Germinal center (tissue), 1 donor: ENCODE measurements around the gene PEX5L.

Experiments used
- DNase-seq: peaks from one replicate; pipeline ENCODE4 v3.0.0; 2012; ENCODE audit warnings: mixed read lengths, low spot score

Gene PEX5L

GRCh38 chr3:179895330-179895729 lies 141.4 kb downstream of the PEX5L start:
- no peak for DNase-seq

DNA sequence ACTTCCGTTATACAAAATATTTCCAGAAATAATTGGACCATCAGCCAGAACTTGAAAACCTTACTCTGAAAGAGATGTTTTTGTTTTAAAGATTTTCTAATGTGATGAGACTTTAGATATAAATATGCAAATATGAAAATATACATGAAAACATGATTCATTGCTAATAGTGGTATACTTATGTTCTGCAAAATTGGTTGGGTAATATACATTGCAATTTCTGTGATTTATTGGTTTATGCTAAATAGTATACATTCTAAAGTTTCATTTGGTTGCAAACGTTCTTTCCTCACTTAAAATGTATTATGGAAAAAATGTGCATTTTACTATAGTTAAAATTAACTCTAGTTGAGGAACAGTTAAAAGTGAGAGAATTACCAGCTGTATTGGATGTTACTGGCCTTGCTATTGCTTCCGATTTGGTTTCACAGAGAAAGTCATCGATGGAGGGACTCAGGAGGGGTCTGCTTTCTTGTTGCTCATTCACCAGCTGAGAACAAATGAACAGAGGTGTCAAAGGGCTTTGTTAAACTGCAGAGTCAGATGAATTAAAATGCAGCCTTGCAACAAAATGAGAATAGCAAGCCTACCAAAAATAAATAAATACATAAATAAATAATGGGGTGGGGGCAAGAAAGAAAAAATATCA lies 149.3 kb downstream of the PEX5L start:
- DNase-seq, result no peak

GRCh38 chr3:179885950-179886349 lies 150.8 kb downstream of the PEX5L start:
- DNase-seq, result no peak

DNA sequence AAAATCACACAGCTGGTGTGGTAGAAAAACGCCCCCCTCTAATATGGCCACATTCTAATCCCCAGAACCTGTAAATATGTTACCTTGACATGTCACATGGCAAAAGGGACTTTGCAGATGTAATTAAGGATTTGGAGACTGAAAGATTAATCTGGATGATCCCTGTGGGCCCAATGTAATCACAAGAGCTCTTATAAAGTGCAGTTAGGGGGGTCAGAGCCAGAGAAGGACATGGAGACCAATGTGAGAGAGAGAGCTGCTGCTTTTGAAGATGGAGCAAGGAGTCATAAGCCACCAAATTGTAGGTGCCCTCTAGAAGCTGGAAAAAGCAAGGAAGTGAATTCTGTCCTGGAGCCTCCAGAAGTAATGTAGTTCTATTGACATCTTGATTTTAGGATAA lies 152.6 kb downstream of the PEX5L start:
- DNase-seq, result no peak

- no peak for DNase-seq
Measured at GRCh38 chr3:179882292-179882691, 154.4 kb downstream of the PEX5L start.

- DNase-seq, result no peak
Measured at GRCh38 chr3:179881791-179882190, 154.9 kb downstream of the PEX5L start.

DNA sequence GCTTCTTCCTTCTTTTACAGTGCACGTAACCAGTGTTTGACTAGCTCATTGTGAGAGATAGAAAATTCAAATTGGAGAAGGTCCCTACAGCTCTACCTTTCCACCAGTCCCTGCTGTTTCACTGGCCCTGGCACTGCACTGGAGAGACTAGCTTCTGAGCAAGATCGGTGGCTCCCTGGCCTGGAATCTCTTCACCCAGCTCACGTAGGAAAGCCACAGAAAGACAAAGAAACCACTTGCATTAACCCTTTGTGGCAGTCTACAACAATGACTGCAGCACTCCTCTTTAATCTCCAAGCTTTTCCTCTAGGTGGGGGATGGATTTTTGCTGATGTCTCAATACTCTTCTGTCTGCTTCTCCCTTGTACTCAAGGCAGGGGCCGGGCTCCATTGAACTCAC lies 155.9 kb downstream of the PEX5L start:
- DNase-seq, result no peak

GRCh38 chr3:179876440-179876839 lies 160.3 kb downstream of the PEX5L start:
- DNase-seq, result no peak

DNA sequence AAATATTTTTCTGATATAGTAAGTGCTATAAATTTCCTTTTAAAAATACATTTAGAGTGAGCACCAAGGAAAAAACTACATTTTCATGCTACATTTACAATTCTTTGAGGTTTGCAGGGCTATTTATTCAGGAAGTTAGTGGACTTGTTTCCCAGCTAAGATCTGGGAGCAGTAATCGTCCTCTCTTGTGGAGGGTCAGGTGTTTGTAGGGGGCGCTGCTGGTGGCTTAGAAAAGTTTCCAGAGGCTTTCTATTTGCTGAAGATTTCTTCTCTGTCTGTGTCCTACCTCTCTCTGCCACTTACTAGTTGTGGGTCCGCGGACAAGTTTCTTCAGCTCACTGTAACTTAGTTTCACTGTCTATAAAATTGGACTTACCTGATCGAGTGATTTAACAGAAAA lies 163.9 kb downstream of the PEX5L start:
- DNase-seq, result no peak

GRCh38 chr3:179871782-179872181 lies 165.0 kb downstream of the PEX5L start:
- DNase-seq, result no peak

DNA sequence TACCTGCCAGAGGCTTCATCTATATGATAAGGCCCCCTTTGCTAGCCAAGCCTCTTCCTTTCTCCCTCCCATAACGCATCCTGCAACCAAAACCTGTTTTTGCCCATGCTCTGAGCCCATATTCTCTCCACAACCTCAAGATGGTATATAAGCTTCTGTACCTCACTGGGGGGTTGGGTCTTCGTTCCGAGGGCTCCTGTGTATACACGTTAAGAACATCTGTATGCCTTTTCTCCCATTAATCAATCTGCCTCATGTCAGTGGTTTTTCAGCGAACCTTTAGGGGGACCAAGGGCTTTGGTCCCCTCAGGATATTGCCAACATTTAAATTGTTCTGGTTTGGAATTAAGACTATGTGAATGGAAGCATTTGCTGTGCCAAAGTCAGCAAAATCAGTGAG lies 168.0 kb downstream of the PEX5L start:
- DNase-seq, result no peak

DNA sequence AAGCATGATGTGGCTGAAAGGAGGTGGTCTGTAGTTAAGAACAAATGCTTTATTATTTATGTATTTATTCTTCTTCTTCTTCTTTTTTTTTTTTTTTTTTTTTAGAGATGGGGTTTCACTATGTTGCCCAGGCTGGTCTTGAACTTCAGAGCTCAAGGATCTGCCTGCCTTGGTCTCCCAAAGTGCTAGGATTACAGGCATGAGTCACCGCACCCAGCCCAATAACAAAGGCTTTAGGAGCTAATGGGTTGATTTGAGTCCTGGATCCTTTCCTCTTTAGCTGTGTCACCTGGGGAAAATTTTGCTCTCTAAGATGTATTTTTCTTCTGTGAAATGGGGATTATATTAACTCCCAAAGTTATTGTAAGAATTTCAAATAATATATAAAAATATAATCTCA lies 168.8 kb downstream of the PEX5L start:
- no peak for DNase-seq

DNA sequence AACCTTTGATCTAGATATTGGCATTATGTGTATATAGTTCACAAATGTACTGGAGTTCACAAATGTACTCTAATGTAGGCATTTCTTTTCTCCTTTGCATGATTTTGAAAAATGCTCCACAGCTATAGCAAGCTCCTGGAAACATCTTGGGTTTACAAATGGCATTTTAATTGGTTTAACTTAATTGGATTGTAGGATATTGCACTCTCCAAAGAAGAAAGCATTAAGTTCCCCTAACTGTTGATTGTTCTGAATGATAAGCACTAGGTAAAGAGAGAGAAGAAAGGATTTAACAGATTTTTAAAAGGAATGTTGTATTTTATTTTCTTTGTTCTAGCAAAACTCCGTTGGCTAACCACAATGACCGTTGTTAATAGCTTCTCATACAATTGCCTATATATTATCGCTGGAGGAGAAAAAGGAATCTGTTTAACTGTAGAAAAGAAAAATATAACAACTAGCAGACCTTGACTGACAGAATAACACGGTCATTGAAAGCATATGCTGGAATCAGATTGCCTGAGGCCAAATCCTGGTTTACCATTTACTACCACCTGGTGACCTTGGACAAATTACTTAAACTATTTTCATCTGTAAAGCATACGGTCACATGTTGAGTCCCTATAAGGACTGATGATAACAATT lies 170.8 kb downstream of the PEX5L start:
- no peak for DNase-seq

DNA sequence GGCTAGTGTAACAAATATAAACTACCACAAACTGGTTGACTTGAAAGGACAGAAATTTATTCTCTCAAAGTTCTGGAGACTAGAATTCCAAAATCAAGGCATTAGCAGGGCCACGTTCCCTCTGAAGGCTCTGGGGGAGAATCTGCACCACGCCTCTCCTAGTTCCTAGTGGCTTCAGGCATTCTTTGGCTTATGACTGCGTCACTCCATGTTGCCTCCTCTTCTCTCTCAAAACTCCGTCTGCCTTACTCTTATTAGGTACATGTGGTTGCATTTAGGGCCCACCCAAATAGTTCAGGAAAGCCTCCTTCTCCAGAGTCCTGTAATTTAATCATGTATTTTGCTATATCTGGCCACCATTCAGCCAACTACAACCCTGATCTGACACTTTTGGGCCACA lies 174.8 kb downstream of the PEX5L start:
- no peak for DNase-seq

- DNase-seq, result no peak
Measured at GRCh38 chr3:179861292-179861691, 175.4 kb downstream of the PEX5L start.

DNA sequence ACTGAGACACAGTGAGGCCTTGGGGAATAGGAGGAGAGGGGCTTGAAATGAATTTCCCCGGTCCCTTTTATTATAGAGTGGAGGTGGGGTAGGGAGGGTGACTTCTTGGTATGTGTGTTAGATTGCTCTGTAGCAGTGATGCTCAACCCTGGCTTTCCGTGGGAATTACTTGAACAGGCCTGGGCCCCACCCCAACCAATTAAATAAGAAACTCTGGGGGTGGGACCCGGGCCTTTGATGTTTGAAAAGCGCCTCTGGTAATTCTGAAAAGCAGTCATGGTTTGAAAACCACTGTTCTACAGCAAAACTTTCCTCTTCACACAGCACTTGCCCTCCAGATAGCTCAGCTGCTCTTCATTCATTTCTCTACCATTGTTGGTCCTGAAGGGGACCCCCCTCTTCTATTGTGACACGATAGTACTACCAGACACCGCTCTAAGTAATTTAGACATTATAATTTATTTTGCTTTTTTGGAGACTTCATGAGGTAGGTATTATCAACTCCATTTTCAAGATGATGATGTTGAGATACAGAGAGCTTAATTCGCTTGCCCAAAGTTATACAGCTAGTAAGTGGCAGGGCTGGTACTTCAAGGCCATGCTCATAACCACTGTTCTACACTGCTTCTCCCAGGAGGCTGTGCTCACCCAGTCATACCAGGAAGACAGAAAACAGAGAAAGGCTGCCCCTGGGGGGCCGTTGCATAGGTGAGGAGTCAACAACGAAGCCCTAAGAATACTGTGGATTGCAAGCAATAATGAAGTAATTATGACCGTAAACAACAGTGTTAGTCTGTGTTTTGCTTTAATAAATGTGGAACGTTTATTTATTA lies 176.2 kb downstream of the PEX5L start:
- no peak for DNase-seq

DNA sequence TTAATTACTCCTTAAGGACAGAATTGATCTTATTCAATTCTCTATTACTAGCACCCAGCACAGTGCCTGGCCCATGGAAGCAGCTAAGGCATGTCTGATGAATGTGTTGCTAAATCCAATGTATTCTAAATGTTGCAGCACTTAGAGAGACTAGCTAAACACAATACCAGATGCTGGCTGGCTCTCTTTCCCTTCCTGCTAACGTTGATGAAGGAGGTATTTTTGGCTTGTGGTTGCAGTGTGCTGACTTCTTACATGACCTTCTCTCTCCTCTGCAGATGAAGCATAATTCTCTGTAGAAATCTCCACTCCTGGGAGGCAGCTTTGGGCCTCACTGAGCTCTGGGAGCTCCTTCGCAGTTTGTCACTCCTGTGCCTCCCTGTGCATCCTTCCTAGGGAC lies 183.6 kb downstream of the PEX5L start:
- no peak for DNase-seq

DNA sequence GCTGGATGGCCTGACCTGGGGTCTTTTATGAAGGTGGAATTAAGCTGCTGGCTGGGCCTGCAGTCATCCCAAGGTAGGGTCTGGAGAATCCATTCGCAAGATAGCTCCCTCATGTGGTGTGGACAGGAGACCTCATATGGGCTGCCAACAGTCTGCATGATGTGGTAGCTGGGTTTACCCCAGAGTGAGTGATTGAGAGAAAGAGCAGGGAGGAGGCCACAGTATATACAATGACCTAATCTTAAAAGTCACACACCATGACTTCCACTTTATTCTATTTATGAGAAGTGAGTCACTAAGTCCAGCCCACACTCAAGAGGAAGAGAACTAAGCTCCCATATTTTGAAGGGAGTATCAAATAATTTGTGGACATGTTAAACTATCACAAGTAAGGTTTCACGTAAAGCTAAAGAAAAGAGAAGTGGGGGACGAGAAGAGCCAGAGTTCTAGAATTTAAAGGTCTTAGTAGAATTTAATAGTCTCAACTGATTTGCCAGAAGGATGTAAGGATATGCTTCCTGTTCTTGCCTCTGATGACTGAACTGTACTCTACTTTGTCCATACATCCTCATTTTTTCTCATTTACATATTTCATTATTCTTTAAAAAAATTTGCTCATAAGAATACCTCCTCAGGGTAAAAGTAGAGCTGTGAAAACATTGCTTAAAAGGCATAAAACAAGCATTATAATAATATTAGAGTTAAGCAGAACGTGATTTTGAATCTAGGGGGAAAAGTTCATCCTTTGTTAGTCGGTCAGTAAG lies 184.4 kb downstream of the PEX5L start:
- no peak for DNase-seq

DNA sequence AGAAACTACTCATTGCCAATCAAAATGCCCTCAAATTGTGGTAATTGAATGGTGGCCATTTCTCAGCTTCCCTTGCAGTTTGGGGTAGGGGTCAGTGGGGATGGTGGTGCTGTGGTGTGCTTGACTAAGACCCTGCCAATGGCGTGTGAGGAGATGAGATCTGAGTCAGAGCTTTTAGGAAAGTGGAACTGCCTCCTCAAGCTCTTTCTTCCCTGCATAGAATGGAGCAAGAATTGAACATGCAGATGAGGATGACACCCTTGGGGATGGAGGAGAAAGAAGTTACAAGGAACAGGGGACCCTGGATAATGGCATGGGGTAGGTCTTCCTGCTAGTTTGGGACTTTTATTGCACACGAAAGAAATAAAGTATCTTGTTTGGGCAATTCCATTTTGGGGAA lies 188.0 kb downstream of the PEX5L start:
- no peak for DNase-seq

GRCh38 chr3:179842061-179842460 lies 194.7 kb downstream of the PEX5L start:
- no peak for DNase-seq

DNA sequence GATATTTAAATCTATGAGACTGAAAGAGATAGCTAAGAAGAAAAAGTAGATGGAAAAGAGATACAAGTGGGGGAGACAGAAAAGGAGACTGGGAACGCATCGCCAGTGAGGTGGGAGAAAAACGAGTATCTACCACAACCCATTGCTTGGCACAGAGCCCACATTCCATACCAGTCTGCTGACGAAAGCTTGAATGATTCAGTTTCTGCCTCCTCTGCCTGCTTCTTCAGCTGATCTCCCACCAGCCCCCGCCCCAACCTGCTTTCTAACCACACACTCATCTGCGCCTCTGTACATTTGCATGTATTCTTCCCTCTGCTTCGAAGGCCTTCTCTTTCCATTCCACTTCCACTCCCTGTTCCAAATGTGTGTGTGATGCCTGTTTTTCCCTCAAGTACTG lies 195.8 kb downstream of the PEX5L start:
- no peak for DNase-seq

- no peak for DNase-seq
Measured at GRCh38 chr3:179837374-179837773, 199.4 kb downstream of the PEX5L start.

- DNase-seq, result no peak
Measured at GRCh38 chr3:179833294-179833693, 203.4 kb downstream of the PEX5L start.
